Endothelial cell of umbilical vein (primary cell): ENCODE results near the gene NTNG1. TPM values are rescaled to one million over a fixed set of nuclear protein-coding genes. Genes with fewer than 3 reads are reported as not detected.

Experiments
- BruUV-seq: library from RNA; stranded (reverse); fragments of 400-500 nt; replicated peaks from 2 replicates; lab custom pipeline; 2021; lab: Mats Ljungman, UMichigan
- CTCF ChIA-PET: fragments of 300-600, 350-600 bp; sonication (Branson Sonifier 250); formaldehyde crosslinking; loops from one replicate; lab custom pipeline; 2021; ENCODE audit warnings: antibody characterized with exemption, inconsistent platforms; lab: Charles Lee
- POLR2A ChIA-PET: fragments of 300-600, 350-600 bp; sonication (Branson Sonifier 250); formaldehyde crosslinking; loops from one replicate; lab custom pipeline; 2021; ENCODE audit warnings: antibody characterized with exemption, inconsistent platforms; lab: Charles Lee
- DNase-seq: peaks from one replicate; pipeline ENCODE4 v3.0.0-alpha.2; 2011; ENCODE audit warnings: low read depth, low spot score
- FAIRE-seq: peaks from 2 replicates; lab custom pipeline; 2011; peaks lifted over from hg19 to GRCh38; lab: Jason Lieb, UNC
- H2AFZ ChIP-seq: 2 replicates; pipeline ENCODE4 v1.6.0; 2012; ENCODE audit warnings: low read depth, low read length, control low read depth, inconsistent platforms
- H3K27ac ChIP-seq: 2 replicates; pipeline ENCODE4 v1.5.1; 2011; ENCODE audit warnings: low read depth, mild to moderate bottlenecking, control low read depth, low read length, moderate library complexity; ENCODE audit not compliant: insufficient read depth
- H3K27me3 ChIP-seq, 2 experiments: 2 replicates each; pipeline versions ENCODE4 v1.6.0 to v1.6.1; 2011; ENCODE audit warnings: low read length in 2 of 2, mixed read lengths in 1 of 2; ENCODE audit not compliant: control insufficient read depth in 2 of 2, insufficient read depth in 2 of 2
- H3K36me3 ChIP-seq, 2 experiments: 2 replicates in 1 of 2; 3 replicates in 1 of 2; pipeline ENCODE4 v1.5.1; 2011; ENCODE audit warnings: low read length in 2 of 2, mild to moderate bottlenecking in 1 of 2, moderate library complexity in 1 of 2; ENCODE audit not compliant: control insufficient read depth in 2 of 2, insufficient read depth in 2 of 2; ENCODE audit errors: extremely low read depth in 1 of 2
- H3K4me1 ChIP-seq: 3 replicates; pipeline ENCODE4 v1.5.1; 2011; ENCODE audit warnings: mild to moderate bottlenecking, low read length; ENCODE audit not compliant: control insufficient read depth, insufficient read depth; ENCODE audit errors: extremely low read depth
- H3K4me2 ChIP-seq: 2 replicates; pipeline ENCODE4 v1.6.1; 2011; ENCODE audit warnings: low read length, control low read depth, mixed read lengths; ENCODE audit not compliant: insufficient read depth
- H3K4me3 ChIP-seq, 3 experiments: fragments of 200-600 bp in 1 of 3; sonication (generic), shearing (Covaris generic) in 1 of 3; replicated peaks in 1 of 3; 2 replicates each; pipeline ENCODE4 v1.5.1; 2011 to 2016; ENCODE audit warnings: control low read depth in 3 of 3, low read length in 3 of 3, mild to moderate bottlenecking in 2 of 3, inconsistent platforms in 1 of 3, low read depth in 1 of 3, moderate library complexity in 1 of 3; ENCODE audit not compliant: insufficient read depth in 1 of 3
- H3K79me2 ChIP-seq: 2 replicates; pipeline ENCODE4 v1.6.0; 2012; ENCODE audit warnings: low read length, inconsistent platforms; ENCODE audit not compliant: control insufficient read depth, insufficient read depth
- H3K9ac ChIP-seq: replicated peaks from 2 replicates; pipeline ENCODE3; 2011; ENCODE audit warnings: low read length, control low read depth; ENCODE audit not compliant: insufficient read depth; ENCODE audit errors: extremely low read depth
- H3K9me1 ChIP-seq: replicated peaks from 3 replicates; pipeline ENCODE4 v1.6.0; 2011; ENCODE audit warnings: mild to moderate bottlenecking, low read length; ENCODE audit not compliant: control insufficient read depth, insufficient read depth; ENCODE audit errors: extremely low read depth
- H3K9me3 ChIP-seq: replicated peaks from 2 replicates; pipeline ENCODE4 v1.5.1; 2012; ENCODE audit warnings: low read length, inconsistent platforms; ENCODE audit not compliant: control insufficient read depth, insufficient read depth
- H4K20me1 ChIP-seq: replicated peaks from 2 replicates; pipeline ENCODE3; 2011; ENCODE audit warnings: mild to moderate bottlenecking, low read length; ENCODE audit not compliant: control insufficient read depth, insufficient read depth; ENCODE audit errors: extremely low read depth
- CTCF ChIP-seq, 2 donors: IDR thresholded peaks; 1 replicate in 1 of 2; 2 replicates in 1 of 2; pipeline ENCODE4 v1.5.1; 2011; ENCODE audit warnings: low read length in 2 of 2, mild to moderate bottlenecking in 2 of 2, moderate library complexity in 2 of 2, control low read depth in 1 of 2, inconsistent platforms in 1 of 2, low read depth in 1 of 2; ENCODE audit not compliant: insufficient read depth in 1 of 2; ENCODE audit errors: extremely low read depth in 1 of 2
- EZH2 ChIP-seq: IDR thresholded peaks from 2 replicates; pipeline ENCODE4 v1.6.1; 2012; ENCODE audit warnings: borderline replicate concordance, low read depth, mild to moderate bottlenecking, moderate library complexity, low read length, inconsistent platforms; ENCODE audit not compliant: severe bottlenecking
- FOS ChIP-seq: IDR thresholded peaks from 2 replicates; pipeline ENCODE4 v1.6.1; 2011; ENCODE audit warnings: mild to moderate bottlenecking, low read length, moderate library complexity, borderline replicate concordance; ENCODE audit not compliant: insufficient read depth
- GATA2 ChIP-seq: IDR thresholded peaks from 2 replicates; pipeline ENCODE4 v1.7.0; 2011; ENCODE audit warnings: low read depth, mild to moderate bottlenecking, moderate library complexity, mixed read lengths, low read length; ENCODE audit not compliant: insufficient read length, insufficient read depth
- JUN ChIP-seq: IDR thresholded peaks from 2 replicates; pipeline ENCODE4 v1.6.1; 2011; ENCODE audit warnings: borderline replicate concordance, low read depth; ENCODE audit not compliant: insufficient read length, insufficient read depth
- MAX ChIP-seq: IDR thresholded peaks from 2 replicates; pipeline ENCODE4 v1.6.1; 2011; ENCODE audit not compliant: insufficient read depth, insufficient read length
- MYC ChIP-seq: IDR thresholded peaks from one replicate; pipeline ENCODE4 v1.6.1; 2011; ENCODE audit warnings: mild to moderate bottlenecking, low read depth, low read length
- POLR2A ChIP-seq: IDR thresholded peaks from 2 replicates; pipeline ENCODE4 v1.6.1; 2012; ENCODE audit warnings: low read depth, mild to moderate bottlenecking, control low read depth, low read length
- POLR2AphosphoS5 ChIP-seq: IDR thresholded peaks from 2 replicates; pipeline ENCODE4 v1.6.1; 2012; ENCODE audit warnings: low read depth, mild to moderate bottlenecking, control low read depth, low read length, moderate library complexity; ENCODE audit not compliant: insufficient read depth
- dilution Hi-C: fragments of 300-500 bp; cut with MboI; formaldehyde crosslinking; loops from one replicate; pipeline ENCODE4 v1.15.0; 2019; ENCODE audit warnings: low sequenced_read_pairs; ENCODE audit not compliant: extremely low pct_ligation_motif_present
- intact Hi-C: fragments of 100-400 bp; cut with micrococcal nuclease; formaldehyde crosslinking; loops from one replicate; pipeline ENCODE4 v1.10.0; 2022
- polyA plus RNA-seq, 4 experiments: library from polyadenylated mRNA; depleted of rRNA in 3 of 4; stranded (reverse) in 3 of 4; unstranded in 1 of 4; fragments of >200 nt; gene quantifications; 2 replicates each; pipeline versions ENCODE4 v1.2.1 to v1.2.3, GENCODE V29; 2011 to 2012; ENCODE audit warnings: missing spikeins in 1 of 4
- total RNA-seq: library from RNA; stranded (reverse); gene quantifications from 2 replicates; pipeline ENCODE4 v1.2.3, GENCODE V29; 2021

NTNG1 gene
- total and polyA plus RNA-seq, 2 donors (not counting 3 experiments of a cell fraction or from before 2014, with no cell fraction given): not detected

- ChIA-PET POLR2A (no interaction called here), CTCF (no interaction called here)
Observed at GRCh38 chr1:107298526-107298925, 157.7 kb downstream of the NTNG1 start.

More at GRCh38 chr1:107298526-107298925, 157.7 kb downstream of the NTNG1 start:
- Histone ChIP-seq H3K27me3 (no peaks in the 10 kb centered on the region), H3K4me3 (no peak overlapping the region), H3K9me3 (no peaks in the 10 kb centered on the region), H3K79me2 (no peaks in the 10 kb centered on the region), H2AFZ (no peak overlapping the region), H3K4me1 (no peaks in the 10 kb centered on the region), H3K4me2 (no peak overlapping the region), H3K9ac (no peak overlapping the region), H4K20me1 (no peaks in the 10 kb centered on the region), H3K36me3 (no peaks in the 10 kb centered on the region), H3K27ac (no peak overlapping the region), H3K9me1 (no peaks in the 10 kb centered on the region)
- intact Hi-C loops: no loop called here
- DNase-seq (no peak), FAIRE-seq (no peak)
- TF ChIP-seq EZH2: no peak
- TF ChIP-seq MYC: no peak
- no peak for TF ChIP-seq CTCF (IDR thresholded peaks at IDR 0.05; ENCODE audit: extremely low read depth in 1 of 2, insufficient read depth in 1 of 2, low read depth in 1 of 2, low read length in 2 of 2)
- TF ChIP-seq JUN: no peak
- no peak for TF ChIP-seq MAX
- TF ChIP-seq POLR2AphosphoS5: no peak
- no peak for TF ChIP-seq GATA2
- TF ChIP-seq FOS: no peak
- TF ChIP-seq POLR2A: no peak
- no TSS peak for BruUV-seq
- dilution Hi-C loops: no loop called here
